Activated T-cell treated with anti-CD3 and anti-CD28 coated beads, Interleukin-2, amount 50 U/mL, for 1 hour (primary cell): ENCODE results near the gene DHRS12.
A peak's percentile ranks its signal among the peaks of the same experiment; 100 is the strongest.

ENCODE experiments used
- DNase-seq: peaks from one replicate; pipeline ENCODE4 v3.0.0-alpha.2; 2020

Gene DHRS12

GRCh38 chr13:51806566-51806965, 2.6 kb upstream of the DHRS12 start:
- DNase-seq = no peak

GRCh38 chr13:51805925-51806324, 2.0 kb upstream of the DHRS12 start:
- no peak for DNase-seq

- DNase-seq = no peak
Measured at GRCh38 chr13:51805313-51805712, 1.4 kb upstream of the DHRS12 start.

- DNase-seq = peak; percentile 62
Measured at GRCh38 chr13:51804295-51805172, 571 bp upstream of the DHRS12 start.

- DNase-seq = no peak
Measured at GRCh38 chr13:51802631-51803418, 1.1 kb downstream of the DHRS12 start.

DNA sequence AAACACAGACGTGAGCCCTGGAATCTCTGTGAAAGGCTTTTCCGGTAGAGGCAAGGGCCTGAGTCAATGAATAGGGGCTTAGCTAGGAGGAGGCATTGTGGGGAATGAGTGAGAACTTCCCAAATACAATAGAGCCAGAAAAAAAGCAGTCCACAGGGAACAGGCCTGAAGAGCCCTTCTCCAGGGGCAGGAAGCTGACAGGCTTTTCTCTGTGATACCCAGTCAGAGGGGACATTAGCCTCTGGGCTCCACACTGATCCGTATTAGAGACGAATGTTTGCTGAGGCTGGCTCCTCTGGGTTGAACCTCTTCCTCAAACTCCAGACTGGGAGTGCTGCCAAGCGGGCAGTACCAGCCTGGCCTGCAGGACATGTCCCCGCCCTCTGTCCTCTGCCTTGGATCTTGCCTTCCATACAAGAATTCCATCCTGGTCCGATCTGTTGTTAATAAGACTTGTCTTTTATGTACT, 2.3 kb downstream of the DHRS12 start:
- no peak for DNase-seq

DNA sequence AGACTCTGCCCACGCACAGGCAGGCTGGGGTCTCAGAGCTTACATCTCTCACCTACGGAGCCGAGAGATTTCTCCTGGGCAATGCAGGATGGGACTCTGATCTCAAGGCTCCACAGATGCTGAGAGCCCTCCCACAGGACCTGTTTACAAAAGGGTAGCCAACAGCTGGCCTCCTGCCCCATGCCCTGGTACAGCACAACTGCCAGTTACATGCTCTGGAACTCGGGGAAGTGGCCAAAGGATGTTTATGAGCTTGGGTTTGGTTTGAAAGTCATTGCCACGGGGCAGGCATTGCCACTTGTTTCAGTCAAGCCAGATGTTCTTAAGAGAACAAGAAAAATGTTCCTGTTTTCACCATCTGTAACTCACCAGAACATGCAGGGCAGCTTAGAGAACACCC, 3.5 kb downstream of the DHRS12 start:
- no peak for DNase-seq

DNA sequence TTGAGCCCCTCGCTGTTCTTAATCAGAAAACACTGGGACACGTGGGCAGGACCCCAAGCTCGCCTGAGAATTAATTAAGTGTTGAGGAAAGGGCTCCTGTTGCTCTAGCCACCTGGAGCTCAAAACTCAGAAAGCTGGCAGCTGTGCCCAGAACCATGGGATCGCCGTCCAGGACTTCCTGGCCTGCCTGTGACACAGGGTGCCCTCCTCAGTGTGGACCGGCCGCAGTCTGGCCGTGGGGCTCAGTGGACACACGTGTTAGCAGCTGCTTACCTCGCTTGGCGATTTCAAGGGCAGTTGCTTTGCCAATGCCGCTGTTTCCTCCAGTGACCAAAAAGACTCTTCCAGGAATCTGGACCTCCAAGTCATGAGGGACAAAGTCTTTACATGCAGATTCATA, 4.7 kb downstream of the DHRS12 start:
- no peak for DNase-seq

DNA sequence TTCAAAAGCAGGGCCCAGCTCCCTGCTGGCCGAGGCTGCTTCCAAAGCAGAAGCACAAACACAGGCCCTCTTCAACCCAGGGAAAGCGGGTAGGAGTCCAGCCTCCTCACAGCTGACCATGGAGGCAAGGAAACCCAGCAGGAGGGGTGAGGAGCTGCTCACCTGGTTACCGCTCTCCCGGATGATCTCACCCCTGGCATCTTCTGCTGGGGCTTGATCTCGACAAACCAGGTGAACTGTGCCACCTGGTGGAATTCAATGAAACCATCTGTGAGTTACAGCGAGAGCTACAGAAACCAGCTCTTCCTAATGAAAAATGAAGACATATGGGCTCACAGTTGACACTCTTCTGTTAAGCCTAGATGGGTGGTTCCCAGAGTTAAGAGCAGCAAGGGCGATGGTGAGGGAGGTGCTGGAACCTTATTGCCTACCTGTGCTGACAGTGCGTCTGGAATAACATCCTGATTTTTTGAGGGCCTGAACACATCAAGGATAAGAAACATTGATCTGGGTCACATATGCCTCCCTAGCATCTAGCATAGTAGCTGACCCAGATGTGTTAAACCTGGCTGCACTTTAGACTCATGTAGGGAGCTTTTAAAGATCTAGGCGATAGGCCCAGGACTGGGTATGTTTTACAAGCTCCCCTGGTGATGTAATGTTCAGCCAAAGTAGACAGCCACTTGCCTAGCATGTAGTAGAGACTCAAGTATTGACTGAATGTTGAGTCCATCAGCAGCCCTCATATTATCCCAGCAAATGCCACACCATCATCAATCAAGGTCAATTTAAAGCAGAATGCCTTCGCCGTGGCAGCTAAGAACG, 6.1 kb downstream of the DHRS12 start:
- peak; percentile 56 for DNase-seq

DNA sequence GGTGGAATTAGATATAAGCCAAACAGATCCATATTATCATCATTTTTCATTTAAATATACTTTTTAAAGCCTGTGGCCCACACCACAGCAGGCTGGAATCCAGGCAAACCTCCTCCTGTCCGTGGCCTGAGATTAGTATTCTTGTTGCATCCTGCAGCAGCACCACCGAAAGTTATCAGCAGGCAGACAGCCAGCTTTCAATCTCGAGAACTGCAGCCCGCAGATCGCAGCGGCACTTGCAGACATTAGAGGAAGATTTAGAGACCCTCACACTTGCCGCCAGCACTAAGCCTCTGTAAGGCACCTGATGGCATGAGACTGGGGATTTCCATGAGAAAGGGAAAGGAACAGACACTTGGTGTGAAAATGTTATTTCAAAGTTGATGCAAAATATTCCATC, 7.4 kb downstream of the DHRS12 start:
- no peak for DNase-seq

GRCh38 chr13:51795419-51795818, 8.5 kb downstream of the DHRS12 start:
- no peak for DNase-seq

DNA sequence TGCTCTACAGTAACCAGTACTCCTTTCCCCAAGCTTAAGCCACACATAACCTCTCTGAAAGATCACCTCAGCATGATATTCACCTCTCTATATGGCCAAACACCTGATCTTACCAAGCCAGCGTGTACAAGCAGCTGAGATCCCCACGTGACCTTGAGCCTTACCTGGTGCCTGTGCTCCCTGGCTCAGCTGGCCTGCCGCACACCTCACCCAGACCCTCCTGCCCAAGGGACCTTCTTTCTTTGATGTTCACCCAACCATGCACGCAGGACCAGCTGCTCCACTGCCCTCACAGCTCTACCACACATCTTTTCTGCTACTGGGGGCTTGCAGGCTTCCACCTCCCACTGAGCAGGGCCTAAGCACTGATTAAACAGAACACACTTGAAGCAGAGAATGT, 9.0 kb downstream of the DHRS12 start:
- no peak for DNase-seq

DNA sequence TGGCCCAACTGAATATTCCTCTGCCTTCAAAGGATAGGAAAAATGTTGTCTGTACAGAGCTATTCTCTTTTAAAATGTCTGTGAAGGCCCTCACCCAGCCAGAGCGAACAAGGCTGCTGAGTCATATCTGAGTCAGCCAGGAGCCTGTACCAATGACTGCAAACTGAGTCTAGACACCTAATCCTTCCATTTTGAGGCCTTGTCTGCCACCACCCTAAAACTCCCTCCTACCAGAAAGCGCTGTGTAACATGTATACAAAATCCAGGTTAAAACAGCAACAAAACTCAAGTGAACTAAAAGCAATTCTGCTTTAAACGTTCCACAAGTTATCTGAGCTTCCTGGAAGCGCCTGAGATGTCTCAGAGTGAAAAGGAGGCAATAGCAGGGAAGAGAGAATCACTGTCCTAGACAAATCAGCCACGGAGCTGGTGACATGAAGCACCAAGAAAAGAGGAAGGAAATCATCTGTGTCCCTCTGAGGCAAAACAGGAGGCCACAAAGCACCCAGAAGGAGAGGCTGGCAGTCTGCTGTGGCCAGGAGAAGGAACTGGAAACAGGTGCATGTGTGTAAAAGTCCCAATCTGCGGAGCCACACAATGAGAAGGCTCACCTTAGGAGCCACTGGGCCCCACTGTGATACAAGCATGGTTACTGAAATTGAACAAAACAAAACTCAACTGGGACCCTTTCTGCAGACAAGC, 10.2 kb downstream of the DHRS12 start:
- no peak for DNase-seq

DNA sequence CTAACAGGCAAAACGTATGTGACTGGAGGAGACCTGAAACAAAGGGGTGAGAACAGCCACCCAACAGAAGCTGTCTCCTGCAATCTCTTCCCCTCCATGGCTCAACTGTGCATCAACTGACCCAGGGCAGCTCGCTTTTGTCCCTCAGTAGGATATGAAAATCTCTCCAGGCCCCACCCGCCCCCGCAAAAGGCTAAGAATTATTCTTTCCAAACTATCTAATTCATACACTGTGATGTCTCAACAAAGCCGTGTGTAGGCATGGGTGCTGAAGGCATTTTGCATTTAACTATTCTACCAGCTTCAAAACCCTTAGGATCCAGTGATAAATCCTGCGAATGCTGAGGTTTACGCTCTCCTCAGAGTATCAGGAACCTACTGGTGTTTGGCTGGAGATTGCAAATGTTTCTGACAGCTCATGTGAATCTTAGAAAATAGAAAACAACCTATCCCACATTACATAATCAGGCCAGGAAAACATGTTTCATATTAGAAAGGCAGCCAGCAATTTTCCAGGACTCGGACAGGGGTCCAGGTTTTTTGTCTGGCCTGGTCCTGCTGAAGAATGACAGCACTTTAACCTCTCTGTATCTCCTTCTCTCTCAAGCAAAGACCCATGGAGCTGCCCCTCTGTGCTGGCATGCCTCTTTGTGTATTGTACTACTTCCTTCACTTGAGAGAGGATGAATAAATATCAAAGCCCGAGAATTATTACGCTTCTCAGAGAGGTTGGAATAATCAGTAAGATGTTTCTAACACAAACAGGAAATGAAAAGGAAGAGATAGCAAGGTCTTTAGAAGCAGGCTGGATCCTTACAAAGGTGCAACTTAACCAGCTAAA, 17.3 kb downstream of the DHRS12 start:
- DNase-seq = no peak

GRCh38 chr13:51785712-51786424, 18.1 kb downstream of the DHRS12 start:
- no peak for DNase-seq

GRCh38 chr13:51784097-51784496, 19.9 kb downstream of the DHRS12 start:
- DNase-seq = no peak

DNA sequence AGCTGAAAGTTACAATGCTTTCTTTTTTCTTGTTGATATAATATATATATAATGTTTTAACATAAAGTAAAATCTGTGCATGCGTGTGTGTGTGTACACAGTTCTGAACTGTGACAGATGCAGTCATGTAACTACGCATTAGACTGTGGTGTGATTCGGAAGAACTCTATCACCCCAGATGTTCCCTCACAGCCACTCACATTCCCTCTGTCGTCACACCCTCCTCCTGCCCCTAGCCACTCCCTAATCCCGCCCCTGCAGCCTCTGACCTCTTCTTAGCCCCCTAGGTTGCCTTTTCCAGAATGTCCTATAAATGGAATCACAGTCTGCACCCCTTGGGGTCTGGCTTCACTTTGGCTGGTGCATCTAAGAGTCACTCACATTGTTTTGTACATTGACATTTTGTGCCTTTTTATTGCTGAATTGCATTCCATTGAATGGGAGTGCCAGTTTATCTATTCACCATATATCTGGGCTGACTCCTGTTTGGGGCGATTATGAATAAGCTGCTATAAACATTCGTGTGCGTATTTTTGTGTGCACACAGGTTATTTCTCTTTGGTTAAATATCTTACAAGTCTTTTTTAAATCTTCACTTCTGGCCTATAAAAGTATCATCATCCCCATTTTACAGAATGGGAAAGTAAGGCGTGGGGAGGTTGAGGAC, 20.4 kb downstream of the DHRS12 start:
- DNase-seq = no peak

DNA sequence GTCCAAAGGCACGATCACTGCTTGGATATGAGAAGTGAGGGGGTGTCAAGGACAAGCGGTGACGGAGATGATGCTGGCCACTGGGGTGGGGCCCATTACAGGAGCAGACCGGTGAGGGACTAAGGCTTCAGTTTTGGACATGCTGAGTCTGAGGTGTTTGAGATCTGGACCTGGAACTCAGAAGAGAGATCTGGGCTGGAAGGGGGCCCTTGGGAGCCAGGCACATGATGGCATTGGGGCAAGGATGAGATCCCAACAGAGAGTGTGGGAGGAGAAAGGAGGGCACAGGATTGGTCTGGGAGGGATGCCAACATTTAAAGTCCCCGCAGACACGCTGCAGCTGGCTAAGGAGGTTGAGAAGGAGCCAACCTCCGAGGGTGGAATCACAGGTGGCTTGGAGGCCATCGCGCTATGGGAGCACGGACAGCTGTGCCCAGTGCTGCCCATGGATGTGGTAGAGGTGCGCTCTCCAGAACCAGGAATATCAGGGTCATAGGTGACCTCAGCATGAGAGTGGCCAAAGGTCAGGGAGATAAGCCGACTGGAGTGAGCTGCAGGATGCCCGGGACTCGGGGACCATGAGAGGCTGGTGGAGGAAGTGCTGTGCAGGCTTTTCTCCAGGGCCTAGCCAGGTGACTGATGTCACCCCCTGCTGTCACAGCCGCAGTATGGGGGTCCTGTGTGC, 21.8 kb downstream of the DHRS12 start:
- no peak for DNase-seq

- DNase-seq = no peak
Measured at GRCh38 chr13:51781246-51782022, 22.5 kb downstream of the DHRS12 start.
